HL-60 (cell line): Measurements from ENCODE around the gene ZFAND3.

ENCODE experiments used
- DNase-seq, 2 experiments: peaks; one replicate each; pipeline ENCODE4 v3.0.0-alpha.2; 2010 to 2020; ENCODE audit warnings: low read depth in 1 of 2, low spot score in 1 of 2
- H3K27ac ChIP-seq: fragments of 250-450 bp; sonication (Bioruptor Pico); replicated peaks from 2 replicates; pipeline ENCODE4 v1.5.1; 2020; ENCODE audit warnings: mild to moderate bottlenecking, moderate library complexity
- H3K27me3 ChIP-seq: fragments of 250-450 bp; sonication (Bioruptor Pico); 2 replicates; pipeline ENCODE4 v1.5.1; 2021; ENCODE audit warnings: mild to moderate bottlenecking, moderate library complexity; ENCODE audit not compliant: insufficient read depth, poor library complexity, severe bottlenecking
- H3K4me3 ChIP-seq: replicated peaks from 2 replicates; pipeline ENCODE4 v1.5.1; 2011; ENCODE audit warnings: mild to moderate bottlenecking, control low read depth, low read length; ENCODE audit not compliant: insufficient read depth
- GABPA ChIP-seq: IDR thresholded peaks from 2 replicates; pipeline ENCODE4 v1.6.1; 2012; ENCODE audit warnings: low read depth
- POLR2AphosphoS5 ChIP-seq: IDR thresholded peaks from 2 replicates; pipeline ENCODE4 v1.6.1; 2012; ENCODE audit warnings: low read depth
- SPI1 ChIP-seq: IDR thresholded peaks from 2 replicates; pipeline ENCODE4 v1.6.1; 2012; ENCODE audit warnings: low read depth, mild to moderate bottlenecking, borderline replicate concordance
- TF ChIP-seq, protein P1 (sequence below): IDR thresholded peaks from 2 replicates; pipeline ENCODE4 v1.6.1; 2012; ENCODE audit warnings: low read depth; ENCODE audit not compliant: insufficient replicate concordance
- TF ChIP-seq, protein P2 (sequence below): IDR thresholded peaks from one replicate; pipeline ENCODE4 v1.5.1; 2011; ENCODE audit warnings: low read length, control low read depth, inconsistent platforms; ENCODE audit not compliant: insufficient read depth

ZFAND3 gene

DNA sequence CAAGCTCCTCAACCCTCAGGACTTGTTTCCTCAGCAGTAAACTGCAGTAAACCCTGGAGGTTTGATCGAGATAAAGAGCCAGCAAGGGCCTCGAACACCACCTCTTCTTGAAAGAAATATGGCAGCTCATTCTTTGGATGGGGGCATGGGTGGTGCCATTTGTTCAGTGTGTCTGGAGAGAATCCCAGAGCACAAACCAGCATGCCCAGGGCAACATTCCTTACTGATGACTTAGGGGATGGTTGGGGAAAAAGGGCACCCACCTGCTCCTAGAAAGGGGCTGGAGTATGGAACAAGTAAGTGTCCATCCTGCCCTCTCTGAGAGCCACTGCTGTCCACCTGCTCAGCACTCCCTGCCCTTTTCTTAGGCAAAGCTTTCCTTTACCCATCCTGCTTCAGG is 31.3 kb upstream of the ZFAND3 start:
- no peak for DNase-seq
- Histone ChIP-seq H3K4me3 (no peak overlapping the region), H3K27me3 (peaks cover 31% of the 10 kb centered on the region), H3K27ac (no peak overlapping the region)
- TF ChIP-seq, protein P1, sequence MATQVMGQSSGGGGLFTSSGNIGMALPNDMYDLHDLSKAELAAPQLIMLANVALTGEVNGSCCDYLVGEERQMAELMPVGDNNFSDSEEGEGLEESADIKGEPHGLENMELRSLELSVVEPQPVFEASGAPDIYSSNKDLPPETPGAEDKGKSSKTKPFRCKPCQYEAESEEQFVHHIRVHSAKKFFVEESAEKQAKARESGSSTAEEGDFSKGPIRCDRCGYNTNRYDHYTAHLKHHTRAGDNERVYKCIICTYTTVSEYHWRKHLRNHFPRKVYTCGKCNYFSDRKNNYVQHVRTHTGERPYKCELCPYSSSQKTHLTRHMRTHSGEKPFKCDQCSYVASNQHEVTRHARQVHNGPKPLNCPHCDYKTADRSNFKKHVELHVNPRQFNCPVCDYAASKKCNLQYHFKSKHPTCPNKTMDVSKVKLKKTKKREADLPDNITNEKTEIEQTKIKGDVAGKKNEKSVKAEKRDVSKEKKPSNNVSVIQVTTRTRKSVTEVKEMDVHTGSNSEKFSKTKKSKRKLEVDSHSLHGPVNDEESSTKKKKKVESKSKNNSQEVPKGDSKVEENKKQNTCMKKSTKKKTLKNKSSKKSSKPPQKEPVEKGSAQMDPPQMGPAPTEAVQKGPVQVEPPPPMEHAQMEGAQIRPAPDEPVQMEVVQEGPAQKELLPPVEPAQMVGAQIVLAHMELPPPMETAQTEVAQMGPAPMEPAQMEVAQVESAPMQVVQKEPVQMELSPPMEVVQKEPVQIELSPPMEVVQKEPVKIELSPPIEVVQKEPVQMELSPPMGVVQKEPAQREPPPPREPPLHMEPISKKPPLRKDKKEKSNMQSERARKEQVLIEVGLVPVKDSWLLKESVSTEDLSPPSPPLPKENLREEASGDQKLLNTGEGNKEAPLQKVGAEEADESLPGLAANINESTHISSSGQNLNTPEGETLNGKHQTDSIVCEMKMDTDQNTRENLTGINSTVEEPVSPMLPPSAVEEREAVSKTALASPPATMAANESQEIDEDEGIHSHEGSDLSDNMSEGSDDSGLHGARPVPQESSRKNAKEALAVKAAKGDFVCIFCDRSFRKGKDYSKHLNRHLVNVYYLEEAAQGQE: no peak
- TF ChIP-seq SPI1: no peak
- TF ChIP-seq GABPA: no peak
- TF ChIP-seq, protein P2, sequence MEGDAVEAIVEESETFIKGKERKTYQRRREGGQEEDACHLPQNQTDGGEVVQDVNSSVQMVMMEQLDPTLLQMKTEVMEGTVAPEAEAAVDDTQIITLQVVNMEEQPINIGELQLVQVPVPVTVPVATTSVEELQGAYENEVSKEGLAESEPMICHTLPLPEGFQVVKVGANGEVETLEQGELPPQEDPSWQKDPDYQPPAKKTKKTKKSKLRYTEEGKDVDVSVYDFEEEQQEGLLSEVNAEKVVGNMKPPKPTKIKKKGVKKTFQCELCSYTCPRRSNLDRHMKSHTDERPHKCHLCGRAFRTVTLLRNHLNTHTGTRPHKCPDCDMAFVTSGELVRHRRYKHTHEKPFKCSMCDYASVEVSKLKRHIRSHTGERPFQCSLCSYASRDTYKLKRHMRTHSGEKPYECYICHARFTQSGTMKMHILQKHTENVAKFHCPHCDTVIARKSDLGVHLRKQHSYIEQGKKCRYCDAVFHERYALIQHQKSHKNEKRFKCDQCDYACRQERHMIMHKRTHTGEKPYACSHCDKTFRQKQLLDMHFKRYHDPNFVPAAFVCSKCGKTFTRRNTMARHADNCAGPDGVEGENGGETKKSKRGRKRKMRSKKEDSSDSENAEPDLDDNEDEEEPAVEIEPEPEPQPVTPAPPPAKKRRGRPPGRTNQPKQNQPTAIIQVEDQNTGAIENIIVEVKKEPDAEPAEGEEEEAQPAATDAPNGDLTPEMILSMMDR: no peak
- no peak for TF ChIP-seq POLR2AphosphoS5

DNA sequence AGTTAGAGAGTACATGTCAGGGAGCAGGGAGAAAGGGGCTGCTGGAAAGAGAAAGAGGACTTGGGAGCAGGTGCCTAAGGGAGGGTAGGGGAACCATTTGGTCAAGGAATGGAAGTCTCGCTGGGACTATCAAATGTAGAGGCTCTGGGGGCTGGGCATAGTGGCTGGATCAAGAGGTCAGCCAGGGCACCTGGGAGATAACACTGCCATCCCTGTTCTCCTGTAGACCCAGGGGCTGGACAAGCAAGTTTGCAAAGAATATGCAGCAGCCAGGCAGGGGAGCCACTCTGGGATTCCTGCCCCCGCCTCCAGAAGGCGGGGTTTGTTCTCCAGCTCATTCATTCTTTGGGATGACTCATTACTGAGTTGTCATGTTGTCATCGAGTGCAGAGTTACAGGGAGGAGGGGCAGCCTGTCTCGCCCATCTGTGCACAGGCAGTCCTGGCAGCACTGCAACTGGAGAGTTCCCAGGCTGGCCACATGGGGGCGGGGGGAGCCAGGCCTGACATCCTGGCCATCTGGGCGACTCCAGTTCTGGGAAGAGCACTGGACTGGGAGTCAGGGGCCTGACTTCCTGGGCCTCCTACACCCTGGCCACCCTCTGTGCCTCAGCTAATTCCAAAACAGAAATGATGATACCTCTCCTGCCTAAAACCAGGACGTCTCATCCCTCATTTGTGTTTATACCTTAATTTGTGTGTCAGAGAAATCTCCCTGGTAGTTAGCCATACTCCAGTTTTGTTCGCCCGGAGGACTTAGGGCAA is 28.2 kb upstream of the ZFAND3 start:
- no peak overlapping the region for H3K4me3 ChIP-seq
- no peak overlapping the region for H3K27ac ChIP-seq
- peaks cover 2% of the 10 kb centered on the region for H3K27me3 ChIP-seq

DNA sequence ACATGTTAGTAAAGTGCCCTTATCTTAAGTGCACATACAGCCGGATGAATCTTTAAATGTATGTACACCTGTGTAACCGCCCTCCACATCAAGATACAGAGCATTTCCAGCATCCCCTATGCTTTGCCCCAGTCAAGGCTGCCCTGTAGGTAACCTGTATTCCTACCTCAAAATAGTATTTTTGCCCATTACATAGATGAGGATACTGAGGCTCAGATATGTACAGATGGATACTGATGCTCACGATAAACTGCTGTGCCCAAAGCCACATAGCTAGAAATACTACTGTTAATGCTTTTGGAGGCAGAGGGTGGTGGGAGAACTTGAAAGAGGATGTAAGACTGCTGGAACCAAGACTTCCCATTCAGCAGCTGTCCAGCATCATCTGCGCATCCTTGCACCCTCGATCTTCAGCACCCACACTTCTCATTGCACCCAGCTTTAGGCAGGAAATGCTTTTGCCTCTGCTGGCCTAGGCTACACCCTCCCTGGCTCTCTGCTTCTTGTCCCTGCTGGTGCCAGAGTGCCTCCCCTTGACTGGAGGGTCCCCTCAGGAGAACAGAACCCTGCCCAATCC is 27.0 kb upstream of the ZFAND3 start:
- DNase-seq: no peak
- TF ChIP-seq GABPA: no peak
- no peak for TF ChIP-seq POLR2AphosphoS5
- TF ChIP-seq, protein P1: peak; percentile 84
- TF ChIP-seq, protein P2: no peak
- TF ChIP-seq SPI1: no peak
- H3K27me3 ChIP-seq: no peaks in the 10 kb centered on the region
- no peak overlapping the region for H3K27ac ChIP-seq
- H3K4me3 ChIP-seq: no peak overlapping the region

More for the DNA sequence above, 28.2 kb upstream of the ZFAND3 start:
- DNase-seq: peak; percentile 87 to 90
- TF ChIP-seq GABPA (no peak), SPI1 (no peak), POLR2AphosphoS5 (no peak)
- TF ChIP-seq, protein P2: peak; percentile 76
